ENCODE measurements around the gene GARIN5A.
A peak's percentile ranks its signal among the peaks of the same experiment; 100 is the strongest.

The GARIN5A gene

GRCh38 chr19:50432221-50433028 is 44.2 kb downstream of the GARIN5A start, which contains the start of gene MYBPC2:
Gene MYBPC2 (plus strand): TSS chr19:50432892. CDS start chr19:50432954, 62 bp downstream.
- DNase-seq = no peak

GRCh38 chr19:50431343-50432220 is 45.1 kb downstream of the GARIN5A start:
- peak; percentile 40 for DNase-seq

GRCh38 chr19:50430888-50431342 is 45.7 kb downstream of the GARIN5A start:
- no peak for DNase-seq

- DNase-seq = no peak
Measured at GRCh38 chr19:50428772-50429463, 47.7 kb downstream of the GARIN5A start.

- no peak for DNase-seq
Measured at GRCh38 chr19:50427997-50428425, 48.6 kb downstream of the GARIN5A start.

- no peak for DNase-seq
Measured at GRCh38 chr19:50427318-50427925, 49.2 kb downstream of the GARIN5A start.

- DNase-seq = no peak
Measured at GRCh38 chr19:50425581-50425980, 51.1 kb downstream of the GARIN5A start.

- no peak for DNase-seq
Measured at GRCh38 chr19:50423279-50424113, 53.2 kb downstream of the GARIN5A start.

GRCh38 chr19:50422397-50423278 is 54.0 kb downstream of the GARIN5A start:
- DNase-seq = no peak

GRCh38 chr19:50420808-50421207 is 55.8 kb downstream of the GARIN5A start:
- no peak for DNase-seq

- no peak for DNase-seq
Measured at GRCh38 chr19:50420127-50420526, 56.5 kb downstream of the GARIN5A start.

GRCh38 chr19:50419580-50420035 is 57.0 kb downstream of the GARIN5A start:
- no peak for DNase-seq

GRCh38 chr19:50419022-50419579 is 57.5 kb downstream of the GARIN5A start:
- DNase-seq = no peak

- DNase-seq = no peak
Measured at GRCh38 chr19:50418176-50419021, 58.2 kb downstream of the GARIN5A start, which contains the start of gene SPIB. Gene SPIB (plus strand): TSS chr19:50418938. CDS start chr19:50418963, 25 bp downstream.

- DNase-seq = no peak
Measured at GRCh38 chr19:50417111-50418081, 59.3 kb downstream of the GARIN5A start.
